Muscle of leg (tissue), 16 donors: ENCODE data around the gene UNK. TPM values are rescaled to one million over a fixed set of nuclear protein-coding genes. Genes with fewer than 3 reads are reported as not detected.

Experiments
- DNase-seq: peaks from one replicate; pipeline ENCODE4 v3.0.0; 2013
- H3K27ac ChIP-seq: one replicate; pipeline ENCODE4 v1.5.1; 2013; ENCODE audit warnings: mild to moderate bottlenecking, low read length, control low read depth
- H3K27me3 ChIP-seq: one replicate; pipeline ENCODE4 v1.6.1; 2013; ENCODE audit warnings: low read length; ENCODE audit not compliant: control insufficient read depth, insufficient read depth
- H3K36me3 ChIP-seq: one replicate; pipeline ENCODE4 v1.6.1; 2013; ENCODE audit warnings: low read length; ENCODE audit not compliant: control insufficient read depth, insufficient read depth
- H3K4me1 ChIP-seq: one replicate; pipeline ENCODE4 v1.6.1; 2013; ENCODE audit warnings: low read length; ENCODE audit not compliant: control insufficient read depth, insufficient read depth
- H3K4me3 ChIP-seq: one replicate; pipeline ENCODE4 v1.5.1; 2013; ENCODE audit warnings: low read length, control low read depth
- H3K9me3 ChIP-seq: replicated peaks from 2 replicates; pipeline ENCODE4 v1.6.1; 2013; ENCODE audit warnings: low read depth, low read length; ENCODE audit not compliant: control insufficient read depth
- WGBS: methylation state at CpG from one replicate; pipeline ENCODE4 v1.1.5; 2013; ENCODE audit warnings: missing lambda C conversion rate; ENCODE audit not compliant: insufficient coverage; 5-methylcytosine and 5-hydroxymethylcytosine counted together
- long read RNA-seq, 11 donors: transcript quantifications; one replicate each; lab custom pipeline, GENCODE V29; 2026
- polyA plus RNA-seq, 8 donors: library from polyadenylated mRNA; unstranded; fragments of 120-200 nt; gene quantifications; one replicate each; pipeline versions ENCODE4 v1.2.1 to v1.2.3, GENCODE V29; 2013; ENCODE audit warnings: inconsistent platforms in 1 of 8, low replicate concordance in 1 of 8; ENCODE audit not compliant: insufficient read length in 8 of 8, insufficient read depth in 1 of 8
- total RNA-seq: library from RNA; stranded (reverse); fragments of 120-200 nt; gene quantifications from one replicate; pipeline ENCODE4 v1.2.4, GENCODE V29; 2013

UNK gene
- 18.6 TPM for total RNA-seq
- polyA plus RNA-seq = 10 to 100 TPM; 22.4 to 33.8 (median 29.0) TPM
- long read RNA-seq, donor 1, partial matches to known transcripts = 0 of 3 reads
- long read RNA-seq, donor 1, other reads (novel, unspliced or antisense) = 0 of 3 reads
- long read RNA-seq, donor 2 = 0 reads
- long read RNA-seq, donor 3, partial matches to known transcripts = 8 of 11 reads
- long read RNA-seq, donor 3, other reads (novel, unspliced or antisense) = 0 of 11 reads
- long read RNA-seq, donor 4, partial matches to known transcripts = 0 of 2 reads
- long read RNA-seq, donor 4, other reads (novel, unspliced or antisense) = 0 of 2 reads
- long read RNA-seq, donor 5, transcript UNK-202 (4 exons, 1,312 nt) = major isoform, 6 of 16 reads
- long read RNA-seq, donor 5, partial matches to known transcripts = 6 of 16 reads
- long read RNA-seq, donor 5, other reads (novel, unspliced or antisense) = 0 of 16 reads
- long read RNA-seq, donor 6, partial matches to known transcripts = 5 of 10 reads
- long read RNA-seq, donor 6, other reads (novel, unspliced or antisense) = 0 of 10 reads
- long read RNA-seq, donor 7, partial matches to known transcripts = 0 of 3 reads
- long read RNA-seq, donor 7, other reads (novel, unspliced or antisense) = 0 of 3 reads
- long read RNA-seq, donor 8, partial matches to known transcripts = 0 of 1 reads
- long read RNA-seq, donor 8, other reads (novel, unspliced or antisense) = 0 of 1 reads
- long read RNA-seq, donor 9, partial matches to known transcripts = 0 of 4 reads
- long read RNA-seq, donor 9, other reads (novel, unspliced or antisense) = 0 of 4 reads
- long read RNA-seq, donor 10, transcript UNK-202 (4 exons, 1,312 nt) = major isoform, 5 of 29 reads
- long read RNA-seq, donor 10, partial matches to known transcripts = 7 of 29 reads
- long read RNA-seq, donor 10, other reads (novel, unspliced or antisense) = 17 of 29 reads
- long read RNA-seq, donor 11, partial matches to known transcripts = 0 of 5 reads
- long read RNA-seq, donor 11, other reads (novel, unspliced or antisense) = 0 of 5 reads

- peak within 1 kb of the TSS; percentile 63 for H3K4me3 ChIP-seq
- no peaks in the 10 kb centered on the region for H3K9me3 ChIP-seq
- 2% methylated on average over 11 of the region's 45 CpGs for WGBS
These were observed at the start of gene UNK for GRCh38 chr17:75784473-75785015. UNK (plus strand) TSS chr17:75784806; CDS start chr17:75784881, 75 bp downstream.

DNA sequence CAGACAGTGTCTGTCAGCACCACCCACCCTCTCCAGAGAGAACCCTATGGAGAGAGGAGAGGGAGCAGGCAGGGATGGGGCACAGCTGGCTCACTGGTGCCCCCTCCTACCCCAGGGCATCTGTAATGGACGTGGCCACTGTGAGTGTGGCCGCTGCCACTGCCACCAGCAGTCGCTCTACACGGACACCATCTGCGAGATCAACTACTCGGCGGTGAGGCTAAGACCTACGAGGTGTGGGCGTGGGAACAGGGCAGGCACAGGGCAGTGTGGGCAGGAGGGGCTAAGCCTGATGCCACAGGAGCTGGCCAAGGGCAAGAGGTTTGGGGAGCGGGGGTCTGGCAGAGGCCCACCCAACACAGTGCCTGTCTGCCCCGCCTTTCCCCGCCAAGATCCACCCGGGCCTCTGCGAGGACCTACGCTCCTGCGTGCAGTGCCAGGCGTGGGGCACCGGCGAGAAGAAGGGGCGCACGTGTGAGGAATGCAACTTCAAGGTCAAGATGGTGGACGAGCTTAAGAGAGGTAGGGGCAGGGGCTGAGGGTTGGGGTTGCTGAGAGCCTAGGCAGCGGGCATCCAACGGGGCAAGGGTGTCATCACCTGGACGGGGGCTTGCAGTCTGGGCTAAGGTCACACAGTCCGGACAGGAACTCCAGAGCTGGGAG, 48.3 kb upstream of the UNK start:
- Histone ChIP-seq H3K4me3 (no peak overlapping the region), H3K9me3 (no peaks in the 10 kb centered on the region), H3K36me3 (no peaks in the 10 kb centered on the region), H3K4me1 (no peaks in the 10 kb centered on the region), H3K27me3 (no peaks in the 10 kb centered on the region), H3K27ac (no peak overlapping the region)
- WGBS = 90% methylated on average over 26 of the region's 26 CpGs
- no peak for DNase-seq

More at GRCh38 chr17:75784473-75785015, at the start of gene UNK:
- Histone ChIP-seq H3K27ac (peak within 1 kb of the TSS; percentile 98), H3K36me3 (peaks cover 4% of the 10 kb centered on the region), H3K27me3 (no peaks in the 10 kb centered on the region), H3K4me1 (peaks cover 25% of the 10 kb centered on the region)
- DNase-seq = peak; percentile 100

- Histone ChIP-seq H3K36me3 (no peaks in the 10 kb centered on the region), H3K9me3 (no peaks in the 10 kb centered on the region), H3K27ac (no peak overlapping the region), H3K27me3 (no peaks in the 10 kb centered on the region), H3K4me1 (no peaks in the 10 kb centered on the region), H3K4me3 (no peak overlapping the region)
- 80% methylated on average over 15 of the region's 20 CpGs for WGBS
- DNase-seq = no peak
These were observed 47.3 kb upstream of the UNK start for GRCh38 chr17:75737133-75737962.

DNA sequence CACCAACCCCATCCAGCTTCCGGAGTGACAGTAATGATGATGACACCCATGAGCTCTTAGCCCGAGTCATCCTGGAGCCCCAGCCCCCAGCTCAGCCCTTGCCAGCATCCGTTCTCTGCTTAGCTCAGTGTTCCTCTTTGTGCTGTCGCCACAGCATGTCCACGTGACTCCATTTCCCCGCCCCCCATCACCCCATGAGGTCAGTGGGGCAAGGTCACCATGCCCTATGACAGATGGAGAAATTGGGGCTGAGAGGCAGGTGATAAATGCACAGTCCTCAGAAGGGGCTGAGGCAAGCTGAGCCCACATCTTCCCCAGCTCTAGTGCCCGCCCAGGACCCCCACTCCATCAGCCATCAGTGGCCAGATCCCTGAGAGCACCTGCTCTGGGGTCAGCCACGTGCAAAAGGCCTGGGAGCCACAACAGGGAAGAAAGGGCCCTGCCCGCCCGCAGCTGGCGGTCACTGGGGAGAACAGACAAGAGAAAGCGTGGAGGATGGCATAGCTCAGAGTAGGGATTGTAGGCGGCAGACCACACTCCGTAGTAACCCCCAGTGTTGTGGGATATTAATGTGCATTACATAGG, 46.3 kb upstream of the UNK start:
- 55% methylated on average over 10 of the region's 14 CpGs for WGBS
- Histone ChIP-seq H3K36me3 (no peaks in the 10 kb centered on the region), H3K27ac (no peak overlapping the region), H3K27me3 (no peaks in the 10 kb centered on the region), H3K9me3 (no peaks in the 10 kb centered on the region), H3K4me1 (no peaks in the 10 kb centered on the region), H3K4me3 (no peak overlapping the region)
- peak; percentile 19 for DNase-seq

DNA sequence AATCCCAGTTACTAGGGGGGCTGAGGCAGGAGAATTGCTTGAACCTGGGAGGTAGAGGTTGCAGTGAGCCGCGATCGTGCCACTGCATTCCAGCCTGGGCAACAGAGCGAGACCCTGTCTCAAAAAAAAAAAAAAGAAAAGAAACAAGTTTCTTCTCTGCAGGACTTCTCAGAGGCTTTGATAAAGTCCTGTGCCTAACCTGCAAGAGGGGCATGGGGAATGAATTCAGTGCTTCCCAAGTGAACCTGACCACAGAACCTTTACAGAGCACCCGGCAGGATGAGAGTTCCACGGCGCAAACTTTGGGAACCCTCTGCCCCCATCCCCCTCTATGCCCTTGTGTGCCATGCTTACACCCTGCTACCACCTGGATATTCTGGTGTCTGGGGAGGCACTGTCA, 45.4 kb upstream of the UNK start:
- WGBS = 73% methylated on average over 5 of the region's 7 CpGs

GRCh38 chr17:75739801-75740200, 44.8 kb upstream of the UNK start:
- Histone ChIP-seq H3K4me1 (no peaks in the 10 kb centered on the region), H3K4me3 (no peak overlapping the region), H3K27ac (no peak overlapping the region), H3K36me3 (no peaks in the 10 kb centered on the region), H3K9me3 (no peaks in the 10 kb centered on the region), H3K27me3 (no peaks in the 10 kb centered on the region)
- DNase-seq = no peak
- WGBS = 80% methylated on average over 11 of the region's 14 CpGs

More for the DNA sequence above, 45.4 kb upstream of the UNK start:
- Histone ChIP-seq H3K27me3 (no peaks in the 10 kb centered on the region), H3K9me3 (no peaks in the 10 kb centered on the region), H3K4me1 (no peaks in the 10 kb centered on the region), H3K4me3 (no peak overlapping the region), H3K27ac (no peak overlapping the region), H3K36me3 (no peaks in the 10 kb centered on the region)
- no peak for DNase-seq

GRCh38 chr17:75740215-75740614, 44.4 kb upstream of the UNK start:
- DNase-seq = no peak
- no peaks in the 10 kb centered on the region for H3K27me3 ChIP-seq
- H3K4me1 ChIP-seq = no peaks in the 10 kb centered on the region
- no peak overlapping the region for H3K4me3 ChIP-seq
- no peak overlapping the region for H3K27ac ChIP-seq
- WGBS = 84% methylated on average over 9 of the region's 17 CpGs
- no peaks in the 10 kb centered on the region for H3K36me3 ChIP-seq
- no peaks in the 10 kb centered on the region for H3K9me3 ChIP-seq

GRCh38 chr17:75740631-75741077, 44.0 kb upstream of the UNK start:
- Histone ChIP-seq H3K27me3 (no peaks in the 10 kb centered on the region), H3K27ac (no peak overlapping the region), H3K4me3 (no peak overlapping the region), H3K9me3 (no peaks in the 10 kb centered on the region), H3K4me1 (no peaks in the 10 kb centered on the region), H3K36me3 (no peaks in the 10 kb centered on the region)
- DNase-seq = no peak
- 71% methylated on average over 11 of the region's 17 CpGs for WGBS

DNA sequence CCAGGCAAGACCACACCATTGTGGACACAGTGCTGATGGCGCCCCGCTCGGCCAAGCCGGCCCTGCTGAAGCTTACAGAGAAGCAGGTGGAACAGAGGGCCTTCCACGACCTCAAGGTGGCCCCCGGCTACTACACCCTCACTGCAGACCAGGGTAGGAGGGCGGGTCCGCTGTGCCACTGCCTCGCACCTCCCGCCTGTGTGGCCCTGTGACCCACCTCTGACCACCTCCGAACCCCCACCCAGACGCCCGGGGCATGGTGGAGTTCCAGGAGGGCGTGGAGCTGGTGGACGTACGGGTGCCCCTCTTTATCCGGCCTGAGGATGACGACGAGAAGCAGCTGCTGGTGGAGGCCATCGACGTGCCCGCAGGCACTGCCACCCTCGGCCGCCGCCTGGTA, 42.3 kb upstream of the UNK start:
- Histone ChIP-seq H3K27ac (no peak overlapping the region), H3K4me3 (no peak overlapping the region), H3K27me3 (no peaks in the 10 kb centered on the region), H3K9me3 (no peaks in the 10 kb centered on the region), H3K4me1 (no peaks in the 10 kb centered on the region), H3K36me3 (no peaks in the 10 kb centered on the region)
- 80% methylated on average over 23 of the region's 25 CpGs for WGBS
- no peak for DNase-seq
